A549 (cell line): ENCODE measurements around the gene B3GAT3.

Experiments used
- CTCF ChIP-seq: fragments of >200 bp; sonication (Bioruptor Twin); formaldehyde crosslinking; IDR thresholded peaks from 3 replicates; pipeline ENCODE4 v1.5.1; 2016
- POLR2A ChIP-seq: IDR thresholded peaks from 2 replicates; pipeline ENCODE4 v1.6.1; 2012; ENCODE audit warnings: mild to moderate bottlenecking, low read length
- ZFP36 ChIP-seq: fragments of 450-650 bp; IDR thresholded peaks from 2 replicates; pipeline ENCODE4 v1.6.1; 2014; ENCODE audit warnings: borderline replicate concordance; ENCODE audit not compliant: partially characterized antibody

DNA sequence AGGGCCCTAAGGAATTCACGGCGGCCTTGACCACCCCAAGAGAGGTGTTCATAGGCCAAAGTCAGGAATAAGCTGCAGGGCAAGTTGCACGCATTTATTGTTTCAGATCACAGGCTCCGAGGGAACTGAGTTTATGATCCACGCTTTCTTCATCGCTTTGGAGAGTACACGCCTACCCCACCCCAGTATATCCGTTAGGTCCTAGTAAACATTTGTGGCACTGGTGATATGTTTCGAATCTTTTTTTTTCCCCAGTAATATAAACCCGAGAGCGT lies 23.8 kb upstream of the B3GAT3 start:
- no peak for TF ChIP-seq CTCF
- no peak for TF ChIP-seq POLR2A
- TF ChIP-seq ZFP36, result no peak
